ACHN (cell line): ENCODE results near the gene ZFAND3.

ENCODE experiments used
- DNase-seq: peaks from one replicate; pipeline ENCODE4 v3.0.0-alpha.2; 2015
- in situ Hi-C: cut with HindIII; loops from 2 replicates; pipeline ENCODE4 v1.10.0; 2017; ENCODE audit warnings: low sequenced_read_pairs, low pct_ligation_motif_present, low pct_unique_long_range_greater_than_20kb

ZFAND3 gene

GRCh38 chr6:38171997-38172738, 352.6 kb downstream of the ZFAND3 start:
- DNase-seq = no peak
- in situ Hi-C loops = no loop called here

- DNase-seq = no peak
- in situ Hi-C loops = no loop called here
These were observed 353.3 kb downstream of the ZFAND3 start for GRCh38 chr6:38172739-38173410.

GRCh38 chr6:38173909-38174308, 354.4 kb downstream of the ZFAND3 start:
- in situ Hi-C loops = no loop called here
- no peak for DNase-seq

GRCh38 chr6:38174315-38174714, 354.8 kb downstream of the ZFAND3 start:
- in situ Hi-C loops = no loop called here
- no peak for DNase-seq

GRCh38 chr6:38174806-38175495, 355.4 kb downstream of the ZFAND3 start:
- no peak for DNase-seq
- in situ Hi-C loops = no loop called here

- in situ Hi-C loops = no loop called here
These were observed 356.3 kb downstream of the ZFAND3 start for GRCh38 chr6:38175786-38176185.

GRCh38 chr6:38176797-38177751, 357.5 kb downstream of the ZFAND3 start:
- in situ Hi-C loops = no loop called here
- DNase-seq = no peak

More at GRCh38 chr6:38175786-38176185, 356.3 kb downstream of the ZFAND3 start:
- DNase-seq = no peak

- DNase-seq = no peak
- in situ Hi-C loops = no loop called here
These were observed 358.5 kb downstream of the ZFAND3 start for GRCh38 chr6:38177882-38178583.

GRCh38 chr6:38178584-38178886, 359.0 kb downstream of the ZFAND3 start:
- in situ Hi-C loops = no loop called here
- DNase-seq = no peak

GRCh38 chr6:38179300-38179699, 359.8 kb downstream of the ZFAND3 start:
- in situ Hi-C loops = no loop called here
- DNase-seq = no peak

- in situ Hi-C loops = no loop called here
These were observed 360.4 kb downstream of the ZFAND3 start for GRCh38 chr6:38179794-38180430.

GRCh38 chr6:38180586-38180985, 361.1 kb downstream of the ZFAND3 start:
- DNase-seq = no peak
- in situ Hi-C loops = no loop called here

More at GRCh38 chr6:38179794-38180430, 360.4 kb downstream of the ZFAND3 start:
- DNase-seq = no peak

GRCh38 chr6:38182426-38182825, 362.9 kb downstream of the ZFAND3 start:
- DNase-seq = no peak
- in situ Hi-C loops = no loop called here

- no peak for DNase-seq
These were observed 364.5 kb downstream of the ZFAND3 start for GRCh38 chr6:38183856-38184584.

GRCh38 chr6:38184585-38185080, 365.1 kb downstream of the ZFAND3 start:
- no peak for DNase-seq
- in situ Hi-C loops = no loop called here

More at GRCh38 chr6:38183856-38184584, 364.5 kb downstream of the ZFAND3 start:
- in situ Hi-C loops = no loop called here

GRCh38 chr6:38185244-38185643, 365.7 kb downstream of the ZFAND3 start:
- no peak for DNase-seq

GRCh38 chr6:38185752-38186151, 366.2 kb downstream of the ZFAND3 start:
- DNase-seq = no peak
- in situ Hi-C loops = no loop called here

More at GRCh38 chr6:38185244-38185643, 365.7 kb downstream of the ZFAND3 start:
- in situ Hi-C loops = no loop called here
